ENCODE results near the gene RAPGEF5. TPM values are rescaled to one million over a fixed set of nuclear protein-coding genes. Genes with fewer than 3 reads are reported as not detected.

RAPGEF5 gene
- total and polyA plus RNA-seq, 2 donors (not counting 3 experiments of a cell fraction or from before 2014, with no cell fraction given) = 10.0 to 43.2 TPM

- H3K36me3 ChIP-seq (ENCODE audit: control insufficient read depth in 2 of 2, extremely low read depth in 1 of 2, insufficient read depth in 2 of 2, low read length in 2 of 2) = no peaks in the 10 kb centered on the region
- no TSS peak for BruUV-seq (replicated peaks)
- H3K4me3 ChIP-seq (replicated peaks in 1 of 3; ENCODE audit: insufficient read depth in 1 of 3, low read depth in 1 of 3, low read length in 3 of 3) = no peak overlapping the region
- H3K4me1 ChIP-seq (ENCODE audit: control insufficient read depth, extremely low read depth, insufficient read depth, low read length) = peaks cover 6% of the 10 kb centered on the region
- dilution Hi-C loops (cut with MboI; ENCODE audit: extremely low pct_ligation_motif_present, low sequenced_read_pairs) = loop anchor here (25.0 kb wide), 1 partner anchor 354 kb away; no protein-coding TSS in a partner anchor
- no peak overlapping the region for H2AFZ ChIP-seq (ENCODE audit: low read depth, low read length)
- no peaks in the 10 kb centered on the region for H3K27me3 ChIP-seq (ENCODE audit: control insufficient read depth in 2 of 2, insufficient read depth in 2 of 2, low read length in 2 of 2)
- no peak for TF ChIP-seq POLR2AphosphoS5 (IDR thresholded peaks at IDR 0.05; ENCODE audit: insufficient read depth, low read depth, low read length)
- TF ChIP-seq, protein P1, sequence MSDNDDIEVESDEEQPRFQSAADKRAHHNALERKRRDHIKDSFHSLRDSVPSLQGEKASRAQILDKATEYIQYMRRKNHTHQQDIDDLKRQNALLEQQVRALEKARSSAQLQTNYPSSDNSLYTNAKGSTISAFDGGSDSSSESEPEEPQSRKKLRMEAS (IDR thresholded peaks at IDR 0.05; ENCODE audit: insufficient read depth, insufficient read length) = no peak
- no peak for TF ChIP-seq EZH2 (IDR thresholded peaks at IDR 0.05; ENCODE audit: borderline replicate concordance, low read depth, low read length, severe bottlenecking)
- TF ChIP-seq POLR2A (IDR thresholded peaks at IDR 0.05; ENCODE audit: low read depth, low read length) = no peak
- TF ChIP-seq MYC (IDR thresholded peaks at IDR 0.05; ENCODE audit: low read depth, low read length) = no peak
- TF ChIP-seq FOS (IDR thresholded peaks at IDR 0.05; ENCODE audit: borderline replicate concordance, insufficient read depth, low read length) = no peak
- no peak for TF ChIP-seq GATA2 (IDR thresholded peaks at IDR 0.05; ENCODE audit: insufficient read depth, insufficient read length, low read depth, low read length)
- TF ChIP-seq JUN (IDR thresholded peaks at IDR 0.05; ENCODE audit: borderline replicate concordance, insufficient read depth, insufficient read length, low read depth) = no peak
- TF ChIP-seq CTCF (IDR thresholded peaks at IDR 0.05; ENCODE audit: extremely low read depth in 1 of 2, insufficient read depth in 1 of 2, low read depth in 1 of 2, low read length in 2 of 2) = no peak
- no peak overlapping the region for H3K9ac ChIP-seq (replicated peaks; ENCODE audit: extremely low read depth, insufficient read depth, low read length)
- H3K27ac ChIP-seq (ENCODE audit: insufficient read depth, low read depth, low read length) = no peak overlapping the region
- H3K9me3 ChIP-seq (replicated peaks; ENCODE audit: control insufficient read depth, insufficient read depth, low read length) = no peaks in the 10 kb centered on the region
- no peak overlapping the region for H3K4me2 ChIP-seq (ENCODE audit: insufficient read depth, low read length)
- CTCF ChIA-PET = interaction anchor here (3.3 to 4.9 kb wide), 5 partner anchors 33 to 392 kb away, joined by 25 to 88 read pairs (median 50); partner anchors contain the start of gene STEAP1B
- no peaks in the 10 kb centered on the region for H4K20me1 ChIP-seq (replicated peaks; ENCODE audit: control insufficient read depth, extremely low read depth, insufficient read depth, low read length)
- POLR2A ChIA-PET = no interaction called here
- H3K79me2 ChIP-seq (ENCODE audit: control insufficient read depth, insufficient read depth, low read length) = no peaks in the 10 kb centered on the region
- DNase-seq (ENCODE audit: low read depth, low spot score) = no peak
- FAIRE-seq = no peak
- intact Hi-C loops (cut with micrococcal nuclease) = no loop called here
- no peaks in the 10 kb centered on the region for H3K9me1 ChIP-seq (replicated peaks; ENCODE audit: control insufficient read depth, extremely low read depth, insufficient read depth, low read length)
These were observed 248.7 kb downstream of the RAPGEF5 start for GRCh38 chr7:22108151-22108845.

Measured in endothelial cell of umbilical vein (primary cell).